Common myeloid progenitor, CD34-positive (primary cell): ENCODE measurements around the gene IL21R.

Source experiments
- CTCF ChIA-PET: fragments of 350-600 bp; sonication (Branson Sonifier 250); formaldehyde crosslinking; loops from one replicate; lab custom pipeline; 2021; ENCODE audit warnings: antibody characterized with exemption; lab: Charles Lee
- POLR2A ChIA-PET: fragments of 350-600 bp; sonication (Branson Sonifier 250); formaldehyde crosslinking; loops from one replicate; lab custom pipeline; 2021; ENCODE audit warnings: antibody characterized with exemption; lab: Charles Lee
- DNase-seq, 3 donors: peaks; one replicate each; pipeline versions ENCODE4 v3.0.0 to v3.0.0-alpha.2; 2013
- H3K27ac ChIP-seq, 2 experiments: 1 replicate in 1 of 2; 2 replicates in 1 of 2; pipeline ENCODE4 v1.7.0; 2013; ENCODE audit warnings: inconsistent platforms in 2 of 2, low read length in 2 of 2, mild to moderate bottlenecking in 2 of 2, low read depth in 1 of 2, moderate library complexity in 1 of 2; ENCODE audit not compliant: severe bottlenecking in 2 of 2, insufficient read depth in 1 of 2, poor library complexity in 1 of 2
- H3K27me3 ChIP-seq, 5 experiments: replicated peaks in 2 of 5; 1 replicate in 3 of 5; 2 replicates in 2 of 5; pipeline versions ENCODE4 v1.6.1 to v1.7.0; 2013; ENCODE audit warnings: low read length in 4 of 5, mild to moderate bottlenecking in 2 of 5, moderate library complexity in 2 of 5, inconsistent platforms in 1 of 5; ENCODE audit not compliant: insufficient read depth in 5 of 5, control insufficient read depth in 4 of 5
- H3K36me3 ChIP-seq, 4 experiments: 1 replicate in 2 of 4; 2 replicates in 2 of 4; pipeline versions ENCODE4 v1.6.1 to v1.7.0; 2013; ENCODE audit warnings: low read length in 3 of 4, control low read depth in 1 of 4, mild to moderate bottlenecking in 1 of 4; ENCODE audit not compliant: control insufficient read depth in 4 of 4, insufficient read depth in 4 of 4
- H3K4me1 ChIP-seq, 4 experiments: 1 replicate in 3 of 4; 2 replicates in 1 of 4; pipeline versions ENCODE4 v1.6.1 to v1.7.1; 2013; ENCODE audit warnings: low read length in 3 of 4, mild to moderate bottlenecking in 3 of 4, control low read depth in 1 of 4, inconsistent platforms in 1 of 4, moderate library complexity in 1 of 4; ENCODE audit not compliant: control insufficient read depth in 4 of 4, insufficient read depth in 4 of 4; ENCODE audit errors: control extremely low read depth in 1 of 4
- H3K4me3 ChIP-seq, 7 experiments: 1 replicate in 4 of 7; 2 replicates in 3 of 7; pipeline versions ENCODE4 v1.5.1 to v1.7.0; 2013; ENCODE audit warnings: mild to moderate bottlenecking in 7 of 7, low read length in 6 of 7, moderate library complexity in 6 of 7, inconsistent platforms in 2 of 7, low read depth in 2 of 7, control low read depth in 1 of 7; ENCODE audit not compliant: insufficient read depth in 4 of 7, control insufficient read depth in 1 of 7; ENCODE audit errors: extremely low read depth in 1 of 7
- H3K9me3 ChIP-seq, 5 experiments: 1 replicate in 4 of 5; 2 replicates in 1 of 5; pipeline versions ENCODE4 v1.6.1 to v1.7.1; 2013; ENCODE audit warnings: low read length in 4 of 5, mild to moderate bottlenecking in 2 of 5, inconsistent platforms in 1 of 5, low read depth in 1 of 5, moderate library complexity in 1 of 5; ENCODE audit not compliant: control insufficient read depth in 4 of 5, insufficient read depth in 2 of 5; ENCODE audit errors: control extremely low read depth in 1 of 5
- WGBS: methylation state at CpG from one replicate; pipeline ENCODE4 v1.1.5; 2013; ENCODE audit not compliant: insufficient coverage; 5-methylcytosine and 5-hydroxymethylcytosine counted together

IL21R gene

GRCh38 chr16:27366687-27367460 is 35.1 kb upstream of the IL21R start:
- Histone ChIP-seq H3K4me3 (peak overlapping the region in 3 of 7 experiments; percentile 4 to 50 (median 5)), H3K27ac (peak overlapping the region; percentile 90 to 93), H3K9me3 (peaks cover 0 to 16% (median 3%) of the 10 kb centered on the region in 5 experiments), H3K27me3 (no peaks in the 10 kb centered on the region), H3K4me1 (peaks cover 4 to 27% (median 23%) of the 10 kb centered on the region in 4 experiments), H3K36me3 (peaks cover 3 to 26% (median 13%) of the 10 kb centered on the region in 4 experiments)
- 43% methylated on average over 13 of the region's 14 CpGs for WGBS
- ChIA-PET POLR2A (interaction anchor here (0.5 to 2.0 kb wide), 11 partner anchors 10 to 193 kb away, joined by 3 to 14 read pairs (median 4); partner anchors contain the start of genes IL21R and NSMCE1), CTCF (interaction anchor here (0.6 to 5.4 kb wide), 32 partner anchors 9 to 215 kb away, joined by 3 to 70 read pairs (median 6); partner anchors contain the start of gene IL21R)
- no peak for DNase-seq

- no peaks in the 10 kb centered on the region for H3K27me3 ChIP-seq
- peaks cover 0 to 18% (median 6%) of the 10 kb centered on the region in 4 experiments for H3K36me3 ChIP-seq
- H3K27ac ChIP-seq, result peak overlapping the region; percentile 90 to 93
- H3K4me1 ChIP-seq, result peaks cover 4 to 35% (median 30%) of the 10 kb centered on the region in 4 experiments
- WGBS, result 2% methylated on average over 15 of the region's 27 CpGs
- H3K9me3 ChIP-seq, result peaks cover 0 to 16% (median 3%) of the 10 kb centered on the region in 5 experiments
- ChIA-PET POLR2A (interaction anchor here (0.5 to 2.0 kb wide), 15 partner anchors 11 to 194 kb away, joined by 3 to 14 read pairs (median 4); partner anchors contain the start of genes IL21R and NSMCE1), CTCF (interaction anchor here (0.6 to 5.4 kb wide), 36 partner anchors 8 to 219 kb away, joined by 3 to 70 read pairs (median 5); partner anchors contain the start of gene IL21R)
- peak overlapping the region in 5 of 7 experiments; percentile 13 to 54 (median 45) for H3K4me3 ChIP-seq
- DNase-seq, result peak; percentile 98 to 99 (median 99)
Observed at GRCh38 chr16:27367461-27368357, 34.3 kb upstream of the IL21R start.

GRCh38 chr16:27368358-27368722 is 33.6 kb upstream of the IL21R start:
- CTCF ChIA-PET, result interaction anchor here (0.6 to 10.8 kb wide), 32 partner anchors 9 to 220 kb away, joined by 3 to 95 read pairs (median 5); partner anchors contain the start of gene IL21R

GRCh38 chr16:27369806-27370205 is 32.2 kb upstream of the IL21R start:
- H3K27me3 ChIP-seq, result no peaks in the 10 kb centered on the region
- peaks cover 0 to 16% (median 3%) of the 10 kb centered on the region in 5 experiments for H3K9me3 ChIP-seq
- ChIA-PET CTCF (interaction anchor here (0.8 to 10.8 kb wide), 6 partner anchors 19 to 200 kb away, joined by 3 to 95 read pairs (median 24); no protein-coding TSS in a partner anchor), POLR2A (no interaction called here)
- H3K4me1 ChIP-seq, result peaks cover 5 to 55% (median 47%) of the 10 kb centered on the region in 4 experiments
- no peak overlapping the region for H3K4me3 ChIP-seq
- DNase-seq, result no peak
- H3K36me3 ChIP-seq, result no peaks in the 10 kb centered on the region
- H3K27ac ChIP-seq, result no peak overlapping the region
- WGBS, result 97% methylated on average over 3 of the region's 3 CpGs

More at GRCh38 chr16:27368358-27368722, 33.6 kb upstream of the IL21R start:
- peaks cover 0 to 16% (median 3%) of the 10 kb centered on the region in 5 experiments for H3K9me3 ChIP-seq
- no peak overlapping the region for H3K4me3 ChIP-seq
- peak overlapping the region in 1 of 2 experiments; percentile 90 for H3K27ac ChIP-seq
- no peak for DNase-seq
- POLR2A ChIA-PET, result interaction anchor here (0.6 to 2.0 kb wide), 7 partner anchors 33 to 133 kb away, joined by 3 to 14 read pairs (median 5); partner anchors contain the start of gene IL21R
- H3K4me1 ChIP-seq, result peaks cover 4 to 42% (median 34%) of the 10 kb centered on the region in 4 experiments
- 80% methylated on average over 6 of the region's 9 CpGs for WGBS
- H3K36me3 ChIP-seq, result peaks cover 0 to 11% (median 1%) of the 10 kb centered on the region in 4 experiments
- H3K27me3 ChIP-seq, result no peaks in the 10 kb centered on the region

- Histone ChIP-seq H3K27me3 (no peaks in the 10 kb centered on the region), H3K9me3 (peaks cover 0 to 16% (median 3%) of the 10 kb centered on the region in 5 experiments), H3K4me3 (no peak overlapping the region), H3K36me3 (no peaks in the 10 kb centered on the region), H3K27ac (no peak overlapping the region), H3K4me1 (peaks cover 5 to 60% (median 52%) of the 10 kb centered on the region in 4 experiments)
- ChIA-PET CTCF (interaction anchor here (1.1 to 10.8 kb wide), 7 partner anchors 18 to 196 kb away, joined by 3 to 95 read pairs (median 17); no protein-coding TSS in a partner anchor), POLR2A (no interaction called here)
- DNase-seq, result no peak
Observed at GRCh38 chr16:27370318-27370717, 31.7 kb upstream of the IL21R start.

- peaks cover 2 to 55% (median 40%) of the 10 kb centered on the region in 4 experiments for H3K4me1 ChIP-seq
Observed at GRCh38 chr16:27373312-27373711, 28.7 kb upstream of the IL21R start.

More at GRCh38 chr16:27373312-27373711, 28.7 kb upstream of the IL21R start:
- no peaks in the 10 kb centered on the region for H3K36me3 ChIP-seq
- H3K4me3 ChIP-seq, result no peak overlapping the region
- no peak for DNase-seq
- H3K9me3 ChIP-seq, result peaks cover 0 to 16% (median 3%) of the 10 kb centered on the region in 5 experiments
- ChIA-PET POLR2A (no interaction called here), CTCF (interaction anchor here (1.0 to 10.8 kb wide), 10 partner anchors 15 to 221 kb away, joined by 3 to 95 read pairs (median 6); partner anchors contain the start of gene IL21R)
- no peaks in the 10 kb centered on the region for H3K27me3 ChIP-seq
- H3K27ac ChIP-seq, result no peak overlapping the region
- WGBS, result 100% methylated on average over 1 of the region's 3 CpGs
